ENCODE measurements around the gene SHISAL2B. TPM values are rescaled to one million over a fixed set of nuclear protein-coding genes. Genes with fewer than 3 reads are reported as not detected.

The SHISAL2B gene
- total RNA-seq, 3 donors from 2014 or later (not counting 1 experiment from before 2014, with no cell fraction given) = not detected

DNA sequence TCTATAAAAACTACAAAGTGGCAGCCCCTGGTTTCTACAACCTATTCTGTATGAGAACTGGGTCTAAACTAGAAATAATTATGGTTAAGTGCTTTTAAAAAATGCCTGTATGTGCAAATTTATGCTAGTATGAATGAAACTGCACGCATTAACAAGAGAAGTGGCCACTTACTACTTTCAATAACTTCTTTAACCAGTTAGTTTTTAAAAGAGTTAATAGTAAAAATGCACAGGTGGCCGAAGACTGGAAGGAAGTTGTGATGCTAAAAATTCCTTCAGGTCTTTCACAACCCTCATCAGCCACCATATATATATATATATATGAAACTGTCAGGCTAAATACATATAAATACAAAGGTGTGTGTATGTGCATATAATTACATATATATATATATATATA, 36.8 kb downstream of the SHISAL2B start:
- TF ChIP-seq, protein P1, sequence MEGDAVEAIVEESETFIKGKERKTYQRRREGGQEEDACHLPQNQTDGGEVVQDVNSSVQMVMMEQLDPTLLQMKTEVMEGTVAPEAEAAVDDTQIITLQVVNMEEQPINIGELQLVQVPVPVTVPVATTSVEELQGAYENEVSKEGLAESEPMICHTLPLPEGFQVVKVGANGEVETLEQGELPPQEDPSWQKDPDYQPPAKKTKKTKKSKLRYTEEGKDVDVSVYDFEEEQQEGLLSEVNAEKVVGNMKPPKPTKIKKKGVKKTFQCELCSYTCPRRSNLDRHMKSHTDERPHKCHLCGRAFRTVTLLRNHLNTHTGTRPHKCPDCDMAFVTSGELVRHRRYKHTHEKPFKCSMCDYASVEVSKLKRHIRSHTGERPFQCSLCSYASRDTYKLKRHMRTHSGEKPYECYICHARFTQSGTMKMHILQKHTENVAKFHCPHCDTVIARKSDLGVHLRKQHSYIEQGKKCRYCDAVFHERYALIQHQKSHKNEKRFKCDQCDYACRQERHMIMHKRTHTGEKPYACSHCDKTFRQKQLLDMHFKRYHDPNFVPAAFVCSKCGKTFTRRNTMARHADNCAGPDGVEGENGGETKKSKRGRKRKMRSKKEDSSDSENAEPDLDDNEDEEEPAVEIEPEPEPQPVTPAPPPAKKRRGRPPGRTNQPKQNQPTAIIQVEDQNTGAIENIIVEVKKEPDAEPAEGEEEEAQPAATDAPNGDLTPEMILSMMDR (IDR thresholded peaks at IDR 0.05) = no peak
- H3K9me3 Mint-ChIP-seq = no peaks in the 10 kb centered on the region
- ATAC-seq (no peak), DNase-seq (no peak)
- H3K36me3 ChIP-seq (ENCODE audit: control insufficient read depth, insufficient read depth, low read length) = peaks cover 25% of the 10 kb centered on the region
- no peak overlapping the region for H3K27ac Mint-ChIP-seq
- no peak overlapping the region for H3K4me3 ChIP-seq (ENCODE audit: low read length)
- no peak overlapping the region for H3K4me3 Mint-ChIP-seq
- H3K4me1 Mint-ChIP-seq = peaks cover 18 to 31% of the 10 kb centered on the region in 2 donors
- WGBS (ENCODE audit: insufficient coverage) = no CpG with 5 or more reads among the region's 2 CpGs
- no peaks in the 10 kb centered on the region for H3K27me3 Mint-ChIP-seq (ENCODE audit: low read depth in 2 of 2)
- no peaks in the 10 kb centered on the region for H3K4me1 ChIP-seq (ENCODE audit: control insufficient read depth, insufficient read depth, low read length)
- intact Hi-C loops (cut with micrococcal nuclease) = no loop called here
- no peaks in the 10 kb centered on the region for H3K27me3 ChIP-seq (ENCODE audit: control insufficient read depth, insufficient read depth, low read length)
- H3K27ac ChIP-seq (ENCODE audit: low read length) = no peak overlapping the region
- no peaks in the 10 kb centered on the region for H3K9me3 ChIP-seq (ENCODE audit: control insufficient read depth, insufficient read depth, low read length)
- peaks cover 7% of the 10 kb centered on the region for H3K36me3 Mint-ChIP-seq

DNA sequence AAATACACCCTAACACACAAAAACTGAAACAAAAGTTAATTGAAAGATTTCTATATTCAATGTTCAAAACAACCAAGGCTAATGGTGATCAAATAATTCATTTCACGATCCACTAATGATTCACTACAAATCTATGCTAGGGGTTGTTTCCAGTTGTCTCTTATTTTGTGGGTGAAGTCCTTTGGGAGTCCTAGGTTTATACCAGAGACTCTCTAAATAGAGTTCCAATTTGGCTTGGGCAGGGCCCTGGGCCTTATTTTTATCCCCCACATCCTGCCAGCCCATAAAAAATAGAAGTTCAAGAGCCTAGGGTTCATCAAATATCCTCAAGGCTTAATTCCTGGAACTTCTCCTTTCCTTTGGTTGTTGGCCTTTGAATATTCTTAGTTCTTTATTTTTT, 52.1 kb downstream of the SHISAL2B start:
- no peaks in the 10 kb centered on the region for H3K4me1 ChIP-seq (ENCODE audit: control insufficient read depth, insufficient read depth, low read length)
- H3K27me3 ChIP-seq (ENCODE audit: control insufficient read depth, insufficient read depth, low read length) = no peaks in the 10 kb centered on the region
- intact Hi-C loops (cut with micrococcal nuclease) = no loop called here
- TF ChIP-seq, protein P1 (IDR thresholded peaks at IDR 0.05) = no peak
- peaks cover 8 to 21% of the 10 kb centered on the region in 2 donors for H3K4me1 Mint-ChIP-seq
- H3K27ac ChIP-seq (ENCODE audit: low read length) = no peak overlapping the region
- WGBS (ENCODE audit: insufficient coverage) = no CpG with 5 or more reads among the region's 1 CpG
- H3K27ac Mint-ChIP-seq = no peak overlapping the region
- no peaks in the 10 kb centered on the region for H3K27me3 Mint-ChIP-seq (ENCODE audit: low read depth in 2 of 2)
- H3K4me3 ChIP-seq (ENCODE audit: low read length) = no peak overlapping the region
- H3K36me3 ChIP-seq (ENCODE audit: control insufficient read depth, insufficient read depth, low read length) = peaks cover 23% of the 10 kb centered on the region
- DNase-seq = no peak
- H3K36me3 Mint-ChIP-seq = peaks cover 1% of the 10 kb centered on the region
- no peaks in the 10 kb centered on the region for H3K9me3 Mint-ChIP-seq
- H3K9me3 ChIP-seq (ENCODE audit: control insufficient read depth, insufficient read depth, low read length) = no peaks in the 10 kb centered on the region
- ATAC-seq = no peak
- no peak overlapping the region for H3K4me3 Mint-ChIP-seq

DNA sequence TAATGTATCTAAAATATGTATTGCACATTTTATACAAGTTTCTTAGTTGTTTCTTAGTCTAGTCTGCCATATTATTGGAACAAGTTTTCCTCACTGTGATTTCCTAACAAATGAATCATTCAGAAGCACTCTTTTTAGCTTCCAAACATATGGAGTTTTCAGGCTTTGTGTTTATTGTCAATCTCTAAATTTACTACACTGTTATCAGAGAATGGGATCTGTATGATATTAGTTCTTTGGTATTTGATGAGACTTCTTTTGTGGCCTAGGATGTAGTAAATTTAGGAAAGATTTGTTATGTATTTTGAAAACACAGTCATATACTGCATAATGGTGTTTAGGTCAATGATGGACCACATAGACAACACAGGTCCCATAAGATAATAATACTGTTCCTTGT, 52.5 kb downstream of the SHISAL2B start:
- Mint-ChIP-seq H3K9me3 (no peaks in the 10 kb centered on the region), H3K4me3 (no peak overlapping the region), H3K4me1 (peaks cover 8 to 17% of the 10 kb centered on the region in 2 donors), H3K27me3 (ENCODE audit: low read depth in 2 of 2) (no peaks in the 10 kb centered on the region), H3K27ac (no peak overlapping the region), H3K36me3 (no peaks in the 10 kb centered on the region)
- H3K27ac ChIP-seq (ENCODE audit: low read length) = no peak overlapping the region
- no peaks in the 10 kb centered on the region for H3K27me3 ChIP-seq (ENCODE audit: control insufficient read depth, insufficient read depth, low read length)
- peaks cover 21% of the 10 kb centered on the region for H3K36me3 ChIP-seq (ENCODE audit: control insufficient read depth, insufficient read depth, low read length)
- ATAC-seq = no peak
- H3K9me3 ChIP-seq (ENCODE audit: control insufficient read depth, insufficient read depth, low read length) = no peaks in the 10 kb centered on the region
- H3K4me1 ChIP-seq (ENCODE audit: control insufficient read depth, insufficient read depth, low read length) = no peaks in the 10 kb centered on the region
- TF ChIP-seq, protein P1 (IDR thresholded peaks at IDR 0.05) = no peak
- intact Hi-C loops (cut with micrococcal nuclease) = no loop called here
- no peak for DNase-seq
- H3K4me3 ChIP-seq (ENCODE audit: low read length) = no peak overlapping the region

DNA sequence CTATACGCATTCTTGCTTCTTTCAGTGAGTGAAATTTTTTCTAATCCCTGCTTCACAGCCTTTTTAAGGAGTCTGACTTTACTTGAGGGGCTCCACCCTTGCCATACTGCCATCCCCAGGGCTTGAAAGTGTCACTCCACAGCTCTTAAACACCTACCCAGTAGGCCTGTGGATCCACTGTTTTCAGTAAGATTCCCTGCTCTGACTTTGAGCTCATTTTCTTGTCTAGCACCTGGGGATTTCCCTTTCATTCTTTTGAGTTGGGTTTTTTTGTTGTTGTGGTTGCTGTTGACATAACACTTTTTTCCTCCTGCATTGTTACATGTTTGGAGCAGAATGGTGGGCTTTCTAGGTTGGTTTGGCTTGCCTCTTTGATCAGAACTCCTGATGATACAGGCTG, 54.6 kb downstream of the SHISAL2B start:
- TF ChIP-seq, protein P1 (IDR thresholded peaks at IDR 0.05) = no peak
- no peaks in the 10 kb centered on the region for H3K9me3 Mint-ChIP-seq
- WGBS (ENCODE audit: insufficient coverage) = 93% methylated on average over 1 of the region's 1 CpG
- ATAC-seq (peak in 2 of 3 donors; percentile 31 to 33), DNase-seq (peak in 1 of 2 donors; percentile 9)
- no peaks in the 10 kb centered on the region for H3K27me3 Mint-ChIP-seq (ENCODE audit: low read depth in 2 of 2)
- H3K36me3 Mint-ChIP-seq = no peaks in the 10 kb centered on the region
- no peak overlapping the region for H3K4me3 Mint-ChIP-seq
- Histone ChIP-seq H3K36me3 (ENCODE audit: control insufficient read depth, insufficient read depth, low read length) (peaks cover 8% of the 10 kb centered on the region), H3K4me1 (ENCODE audit: control insufficient read depth, insufficient read depth, low read length) (no peaks in the 10 kb centered on the region), H3K27ac (ENCODE audit: low read length) (no peak overlapping the region), H3K4me3 (ENCODE audit: low read length) (no peak overlapping the region), H3K9me3 (ENCODE audit: control insufficient read depth, insufficient read depth, low read length) (no peaks in the 10 kb centered on the region), H3K27me3 (ENCODE audit: control insufficient read depth, insufficient read depth, low read length) (no peaks in the 10 kb centered on the region)
- intact Hi-C loops (cut with micrococcal nuclease) = no loop called here
- peaks cover 8 to 20% of the 10 kb centered on the region in 2 donors for H3K4me1 Mint-ChIP-seq
- H3K27ac Mint-ChIP-seq = no peak overlapping the region
